Heart right ventricle (tissue), 16 donors: Measurements from ENCODE around the gene SUPT7L. TPM values are rescaled to one million over a fixed set of nuclear protein-coding genes. Genes with fewer than 3 reads are reported as not detected.
"Not testable (repeated sequence)": the region's sequence is repeated elsewhere in the genome, so short reads cannot be mapped to it uniquely, and the experiment has no call there.

Experiments
- ATAC-seq, 8 donors: fragments of 200-7000 bp; cut with Tn5 transposase; one replicate each; pipeline ENCODE4 v1.9.1; 2020; ENCODE audit warnings: mild to moderate bottlenecking in 8 of 8, moderate library complexity in 8 of 8, moderate number of reproducible peaks in 1 of 8
- DNase-seq, 2 donors: peaks; one replicate each; pipeline ENCODE4 v3.0.0-alpha.2; 2020
- H3K27ac ChIP-seq, 10 donors: fragments of 200-600 bp; sonication (generic) in 2 of 10; one replicate each; pipeline versions ENCODE4 v1.5.0 to v1.8.0; 2020 to 2022; ENCODE audit warnings: mild to moderate bottlenecking in 3 of 10
- H3K27me3 ChIP-seq, 7 donors: fragments of 200-600 bp; one replicate each; pipeline ENCODE4 v1.8.0; 2021 to 2022; ENCODE audit warnings: mild to moderate bottlenecking in 2 of 7
- H3K36me3 ChIP-seq, 9 donors: fragments of 200-600 bp; sonication (generic) in 1 of 9; one replicate each; pipeline versions ENCODE4 v1.5.0 to v1.8.0; 2020 to 2022; ENCODE audit warnings: mild to moderate bottlenecking in 2 of 9
- H3K4me1 ChIP-seq, 9 donors: fragments of 200-600 bp; sonication (generic) in 1 of 9; one replicate each; pipeline versions ENCODE4 v1.5.0 to v1.8.0; 2020 to 2022; ENCODE audit warnings: mild to moderate bottlenecking in 4 of 9
- H3K4me3 ChIP-seq, 10 donors: fragments of 200-600 bp; sonication (generic) in 2 of 10; one replicate each; pipeline versions ENCODE4 v1.5.0 to v1.8.0; 2020 to 2022; ENCODE audit warnings: mild to moderate bottlenecking in 7 of 10, moderate library complexity in 2 of 10
- H3K9me3 ChIP-seq, 11 donors: fragments of 200-600 bp in 10 of 11; sonication (generic) in 2 of 11; one replicate each; pipeline versions ENCODE4 v1.5.0 to v1.8.0; 2013 to 2022; ENCODE audit warnings: mild to moderate bottlenecking in 2 of 11, control low read depth in 1 of 11, moderate library complexity in 1 of 11
- CTCF ChIP-seq, 9 donors: fragments of 200-600 bp; sonication (generic) in 2 of 9; IDR thresholded peaks; one replicate each; pipeline versions ENCODE4 v1.5.0 to v1.8.0; 2021 to 2022; ENCODE audit warnings: antibody characterized with exemption in 9 of 9, mild to moderate bottlenecking in 5 of 9, moderate library complexity in 1 of 9
- WGBS, 2 donors: extraction: QIAGEN DNeasy Blood & Tissue Kit; methylation state at CpG; one replicate each; pipeline ENCODE4 v1.1.7; 2013; ENCODE audit warnings: inconsistent platforms in 1 of 2; 5-methylcytosine and 5-hydroxymethylcytosine counted together
- intact Hi-C, 10 donors: fragments of 100-400 bp; cut with DNase I; formaldehyde crosslinking; loops; one replicate each; pipeline versions ENCODE4 v1.11.1 to v1.14.2; 2022
- polyA plus RNA-seq, 2 donors: library from polyadenylated mRNA; stranded (reverse); fragments of 200-250 nt; gene quantifications; one replicate each; pipeline ENCODE4 v1.2.3, GENCODE V29; 2013
- total RNA-seq, 10 donors: library from RNA; stranded (reverse); fragmentation: NEBNext Ultra II Directional in 3 of 10; extraction: Animal tissue kit (Norgen Biotek cat#: 25700) in 3 of 10; gene quantifications; one replicate each; pipeline versions ENCODE4 v1.2.1 to v1.2.4, GENCODE V29; 2021 to 2023
- donor health status: Arrhythmogenic right ventricular cardiomyopathy.
- donor health status: ischemic (EF 13 %, LVEDD 7.1; RV severe dilation, severe dysfunction).
- donor health status: healthy with polysubstance abuse.
- donor health status: DM: no; HTN: yes; CAD: no.
- donor health status: DM: no; HTN: no; CAD: no.
- donor health status: ischemic (EF 25% LVEDD 6.9; RV normal size, moderate dysfunction).
- donor health status: ischemic (EF 25% LVEDD 5.7; RV mildly dilated, moderate dysfunction).
- donor health status: healthy.
- donor health status: DM: yes; HTN: yes; CAD: no.
- donor health status: Ischemic cardiomyopathy.
- donor health status: ischemic (EF 35%, LVEDD 5.7; RV mildly dilated, moderate dysfunction).
- donor health status: nonischemic (EF 11% LVEDD 7.7; RV severe dilation, severe dysfunction).
- donor health status: DM: yes; HTN: yes; CAD: no.
- donor health status: PGD.
- donor health status: ischemic (EF 29% LVEDD 5.4; RV normal size, mild dysfunction).
- donor health status: nonischemic (EF 23%, LVEDD 6.1; RV moderate dilation, normal function).

The SUPT7L gene
- total and polyA plus RNA-seq, 12 donors = 18.4 to 42.3 (median 26.0) TPM

- peak; percentile 80 to 85 for DNase-seq
- TF ChIP-seq CTCF (IDR thresholded peaks at IDR 0.05) = no peak
- intact Hi-C loops = loop anchor here in 2 of 10 donors (10.0 kb wide), 2 partner anchors 134 to 224 kb away; partner anchors contain the start of genes FNDC4 (in 2 of the 2), GCKR (in 2 of the 2) and PPM1G (in 1 of the 2)
- H3K4me3 ChIP-seq = peak within 1 kb of the TSS; percentile 47 to 90 (median 76)
- peaks cover 4 to 43% (median 30%) of the 10 kb centered on the region in 9 donors for H3K4me1 ChIP-seq
- H3K9me3 ChIP-seq = no peaks in the 10 kb centered on the region
- peak; percentile 96 to 99 (median 98) for ATAC-seq
- 1% methylated on average over 44 of the region's 44 CpGs for WGBS, 2 donors
- peaks cover 0 to 47% (median 18%) of the 10 kb centered on the region in 9 donors for H3K36me3 ChIP-seq
- no peaks in the 10 kb centered on the region for H3K27me3 ChIP-seq
- peak within 1 kb of the TSS in 9 of 10 donors; percentile 49 to 91 (median 79) for H3K27ac ChIP-seq
Observed at GRCh38 chr2:27628767-27629709, 34.4 kb downstream of the SUPT7L start, which contains the start of the genes CCDC121 and GPN1. Gene CCDC121, minus strand, starts transcription at chr2:27629012. Its CDS starts 1,213 bp downstream, at chr2:27627799. Gene GPN1, plus strand, starts transcription at chr2:27629050. Its CDS starts 9 bp downstream, at chr2:27629059.

- Histone ChIP-seq H3K4me3 (peak overlapping the region; percentile 47 to 90 (median 76)), H3K9me3 (no peaks in the 10 kb centered on the region), H3K36me3 (peaks cover 0 to 47% (median 22%) of the 10 kb centered on the region in 9 donors), H3K27ac (peak overlapping the region in 9 of 10 donors; percentile 49 to 91 (median 79)), H3K4me1 (peaks cover 4 to 43% (median 30%) of the 10 kb centered on the region in 9 donors), H3K27me3 (no peaks in the 10 kb centered on the region)
- DNase-seq (no peak), ATAC-seq (peak; percentile 34 to 77 (median 73))
- 4 to 6% methylated on average over 19 to 20 of the region's 21 CpGs for WGBS, 2 donors
- intact Hi-C loops = loop anchor here in 2 of 10 donors (10.0 kb wide), 2 partner anchors 133 to 223 kb away; partner anchors contain the start of genes FNDC4 (in 2 of the 2), GCKR (in 2 of the 2) and PPM1G (in 1 of the 2)
- no peak for TF ChIP-seq CTCF (IDR thresholded peaks at IDR 0.05)
Observed at GRCh38 chr2:27627963-27628766, 35.2 kb downstream of the SUPT7L start.

- peak overlapping the region in 7 of 10 donors; percentile 9 to 91 (median 26) for H3K27ac ChIP-seq
- H3K4me1 ChIP-seq = peaks cover 4 to 43% (median 30%) of the 10 kb centered on the region in 9 donors
- not testable (repeated sequence) for DNase-seq, H3K27me3 ChIP-seq, H3K9me3 ChIP-seq, H3K4me3 ChIP-seq
- peak in 5 of 8 donors; percentile 14 to 44 (median 28) for ATAC-seq
- intact Hi-C loops = loop anchor here in 2 of 10 donors (10.0 kb wide), 2 partner anchors 132 to 222 kb away; partner anchors contain the start of genes FNDC4 (in 2 of the 2), GCKR (in 2 of the 2) and PPM1G (in 1 of the 2)
- 49 to 51% methylated on average over 3 of the region's 3 CpGs for WGBS, 2 donors
- H3K36me3 ChIP-seq = peaks cover 0 to 47% (median 35%) of the 10 kb centered on the region in 9 donors
Observed at GRCh38 chr2:27626921-27627320, 36.5 kb downstream of the SUPT7L start.

GRCh38 chr2:27626323-27626722, 37.1 kb downstream of the SUPT7L start:
- H3K27me3 ChIP-seq, DNase-seq, H3K9me3 ChIP-seq, H3K4me3 ChIP-seq, ATAC-seq: not testable (repeated sequence)
- Histone ChIP-seq H3K4me1 (peaks cover 4 to 43% (median 30%) of the 10 kb centered on the region in 9 donors), H3K36me3 (peaks cover 0 to 47% (median 32%) of the 10 kb centered on the region in 9 donors), H3K27ac (peak overlapping the region in 5 of 10 donors; percentile 21 to 91 (median 43))
- intact Hi-C loops = loop anchor here in 2 of 10 donors (10.0 kb wide), 2 partner anchors 132 to 222 kb away; partner anchors contain the start of genes FNDC4 (in 2 of the 2), GCKR (in 2 of the 2) and PPM1G (in 1 of the 2)
- 92 to 94% methylated on average over 1 of the region's 1 CpG for WGBS, 2 donors
